Measurements from ENCODE around the gene RNF181. TPM values are rescaled to one million over a fixed set of nuclear protein-coding genes. Genes with fewer than 3 reads are reported as not detected.

RNF181 gene
- total RNA-seq, 1 donor from 2014 or later = 155 TPM

GRCh38 chr2:85551698-85552678, 43.6 kb upstream of the RNF181 start:
- no peak overlapping the region for H3K27ac ChIP-seq (ENCODE audit: low read depth, low read length)
- FAIRE-seq = peak; percentile 67
- Mint-ChIP-seq H3K36me3 (ENCODE audit: low read depth, unreplicated experiment) (peaks cover 24% of the 10 kb centered on the region), H3K4me3 (ENCODE audit: unreplicated experiment) (peak overlapping the region; percentile 18), H3K27me3 (ENCODE audit: low read depth, unreplicated experiment) (no peaks in the 10 kb centered on the region), H3K4me1 (ENCODE audit: low read depth, unreplicated experiment) (peaks cover 21% of the 10 kb centered on the region), H3K27ac (ENCODE audit: unreplicated experiment) (no peak overlapping the region), H3K9me3 (ENCODE audit: unreplicated experiment) (no peaks in the 10 kb centered on the region)
- H3K4me3 ChIP-seq (ENCODE audit: insufficient read depth, low read depth, low read length) = no peak overlapping the region
- peaks cover 22% of the 10 kb centered on the region for H4K20me1 ChIP-seq (ENCODE audit: insufficient read depth, low read length)
- peaks cover 52% of the 10 kb centered on the region for H3K36me3 ChIP-seq (ENCODE audit: insufficient read depth, low read length)
- H3K4me2 ChIP-seq (ENCODE audit: low read length) = no peak overlapping the region
- no peak overlapping the region for H2AFZ ChIP-seq (ENCODE audit: low read depth, low read length)
- H3K79me2 ChIP-seq (ENCODE audit: insufficient read depth, low read length) = peaks cover 7% of the 10 kb centered on the region
- no peaks in the 10 kb centered on the region for H3K9me3 ChIP-seq (ENCODE audit: insufficient read depth, low read depth, low read length)
- peaks cover 10% of the 10 kb centered on the region for H3K4me1 ChIP-seq (ENCODE audit: insufficient read depth, low read length)
- DNase-seq (ENCODE audit: low read depth) = no peak
- no peak overlapping the region for H3K9ac ChIP-seq (ENCODE audit: low read length)
- TF ChIP-seq CTCF (IDR thresholded peaks at IDR 0.05; ENCODE audit: insufficient read depth, low read depth, low read length) (peak; percentile 98), EZH2 (IDR thresholded peaks at IDR 0.05; ENCODE audit: insufficient read depth, low read length) (no peak)
- H3K27me3 ChIP-seq (ENCODE audit: insufficient read depth, low read length) = no peaks in the 10 kb centered on the region

GRCh38 chr2:85553184-85553583, 42.4 kb upstream of the RNF181 start:
- Mint-ChIP-seq H3K4me3 (ENCODE audit: unreplicated experiment) (no peak overlapping the region), H3K4me1 (ENCODE audit: low read depth, unreplicated experiment) (peaks cover 21% of the 10 kb centered on the region), H3K36me3 (ENCODE audit: low read depth, unreplicated experiment) (peaks cover 24% of the 10 kb centered on the region), H3K27ac (ENCODE audit: unreplicated experiment) (no peak overlapping the region), H3K9me3 (ENCODE audit: unreplicated experiment) (no peaks in the 10 kb centered on the region), H3K27me3 (ENCODE audit: low read depth, unreplicated experiment) (no peaks in the 10 kb centered on the region)
- Histone ChIP-seq H3K9ac (ENCODE audit: low read length) (no peak overlapping the region), H3K4me3 (ENCODE audit: insufficient read depth, low read depth, low read length) (no peak overlapping the region), H4K20me1 (ENCODE audit: insufficient read depth, low read length) (peaks cover 19% of the 10 kb centered on the region), H3K79me2 (ENCODE audit: insufficient read depth, low read length) (peaks cover 16% of the 10 kb centered on the region), H2AFZ (ENCODE audit: low read depth, low read length) (no peak overlapping the region), H3K9me3 (ENCODE audit: insufficient read depth, low read depth, low read length) (no peaks in the 10 kb centered on the region), H3K27ac (ENCODE audit: low read depth, low read length) (no peak overlapping the region), H3K4me1 (ENCODE audit: insufficient read depth, low read length) (peaks cover 10% of the 10 kb centered on the region), H3K4me2 (ENCODE audit: low read length) (no peak overlapping the region), H3K27me3 (ENCODE audit: insufficient read depth, low read length) (no peaks in the 10 kb centered on the region), H3K36me3 (ENCODE audit: insufficient read depth, low read length) (peaks cover 50% of the 10 kb centered on the region)
- TF ChIP-seq EZH2 (IDR thresholded peaks at IDR 0.05; ENCODE audit: insufficient read depth, low read length) = no peak
- FAIRE-seq (no peak), DNase-seq (ENCODE audit: low read depth) (no peak)

GRCh38 chr2:85554980-85555612, 40.4 kb upstream of the RNF181 start:
- Histone ChIP-seq H3K27ac (ENCODE audit: low read depth, low read length) (no peak overlapping the region), H4K20me1 (ENCODE audit: insufficient read depth, low read length) (peaks cover 33% of the 10 kb centered on the region), H3K9ac (ENCODE audit: low read length) (no peak overlapping the region), H3K9me3 (ENCODE audit: insufficient read depth, low read depth, low read length) (no peaks in the 10 kb centered on the region), H3K4me1 (ENCODE audit: insufficient read depth, low read length) (peaks cover 9% of the 10 kb centered on the region), H3K79me2 (ENCODE audit: insufficient read depth, low read length) (peaks cover 35% of the 10 kb centered on the region), H3K36me3 (ENCODE audit: insufficient read depth, low read length) (peaks cover 52% of the 10 kb centered on the region), H3K4me3 (ENCODE audit: insufficient read depth, low read depth, low read length) (no peak overlapping the region), H2AFZ (ENCODE audit: low read depth, low read length) (no peak overlapping the region), H3K27me3 (ENCODE audit: insufficient read depth, low read length) (no peaks in the 10 kb centered on the region), H3K4me2 (ENCODE audit: low read length) (no peak overlapping the region)
- H3K4me3 Mint-ChIP-seq (ENCODE audit: unreplicated experiment) = peak overlapping the region; percentile 40
- no peak for TF ChIP-seq CTCF (IDR thresholded peaks at IDR 0.05; ENCODE audit: insufficient read depth, low read depth, low read length)
- TF ChIP-seq EZH2 (IDR thresholded peaks at IDR 0.05; ENCODE audit: insufficient read depth, low read length) = no peak
- DNase-seq (ENCODE audit: low read depth) (no peak), FAIRE-seq (no peak)
- peaks cover 15% of the 10 kb centered on the region for H3K4me1 Mint-ChIP-seq (ENCODE audit: low read depth, unreplicated experiment)
- H3K36me3 Mint-ChIP-seq (ENCODE audit: low read depth, unreplicated experiment) = peaks cover 19% of the 10 kb centered on the region
- H3K9me3 Mint-ChIP-seq (ENCODE audit: unreplicated experiment) = no peaks in the 10 kb centered on the region
- H3K27ac Mint-ChIP-seq (ENCODE audit: unreplicated experiment) = no peak overlapping the region
- H3K27me3 Mint-ChIP-seq (ENCODE audit: low read depth, unreplicated experiment) = no peaks in the 10 kb centered on the region
